ENCODE data around the gene PITPNM1.
A peak's percentile ranks its signal among the peaks of the same experiment; 100 is the strongest.
"Not testable (repeated sequence)": the region's sequence is repeated elsewhere in the genome, so short reads cannot be mapped to it uniquely, and the experiment has no call there.

The PITPNM1 gene

DNA sequence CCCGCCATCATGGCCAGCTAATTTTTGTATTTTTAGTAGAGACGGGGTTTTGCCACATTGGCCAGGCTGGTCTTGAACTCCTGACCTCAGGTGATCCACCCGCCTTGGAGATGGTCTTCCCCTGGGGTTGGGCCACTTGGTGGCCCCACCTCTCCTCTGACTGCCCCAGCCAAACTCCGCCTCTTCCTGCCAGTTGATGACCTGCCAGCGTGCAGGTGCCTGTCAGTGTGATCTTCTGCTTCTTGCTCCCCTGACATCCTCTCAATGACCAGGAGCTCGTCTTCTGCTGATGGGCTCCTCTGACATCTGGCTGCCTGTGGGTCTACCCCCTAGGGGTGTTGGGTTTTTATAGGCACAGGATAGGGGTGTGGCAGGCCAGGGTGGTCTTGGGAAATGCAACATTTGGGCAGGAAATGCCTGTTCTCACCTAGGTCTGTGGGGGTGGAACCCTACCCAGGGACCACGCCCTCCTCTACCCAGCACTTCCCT, 19.2 kb downstream of the PITPNM1 start:
- DNase-seq: peak; percentile 37

DNA sequence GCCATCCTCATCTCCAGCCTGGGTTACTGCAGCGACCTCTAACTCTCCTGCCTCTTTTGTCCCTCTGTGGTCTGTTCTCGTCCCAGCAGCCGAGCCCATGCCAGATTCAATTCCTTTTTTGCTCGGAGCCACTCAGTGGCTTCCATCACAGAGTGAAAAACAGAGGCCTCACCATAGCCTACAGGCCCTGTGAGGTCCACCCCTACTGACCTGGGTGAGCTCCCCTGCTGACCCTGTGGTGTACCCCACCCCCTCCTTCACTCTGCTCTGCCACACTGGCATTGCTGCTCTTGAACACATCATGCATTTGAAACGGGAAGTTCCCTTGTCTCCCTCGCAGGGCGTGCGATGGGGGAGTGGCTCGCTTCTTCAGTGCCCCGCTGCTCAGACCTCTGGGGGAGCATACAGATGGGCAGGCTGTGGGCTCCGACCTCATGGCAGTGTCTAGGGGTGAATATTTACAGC, 20.3 kb downstream of the PITPNM1 start:
- peak; percentile 70 for DNase-seq

DNA sequence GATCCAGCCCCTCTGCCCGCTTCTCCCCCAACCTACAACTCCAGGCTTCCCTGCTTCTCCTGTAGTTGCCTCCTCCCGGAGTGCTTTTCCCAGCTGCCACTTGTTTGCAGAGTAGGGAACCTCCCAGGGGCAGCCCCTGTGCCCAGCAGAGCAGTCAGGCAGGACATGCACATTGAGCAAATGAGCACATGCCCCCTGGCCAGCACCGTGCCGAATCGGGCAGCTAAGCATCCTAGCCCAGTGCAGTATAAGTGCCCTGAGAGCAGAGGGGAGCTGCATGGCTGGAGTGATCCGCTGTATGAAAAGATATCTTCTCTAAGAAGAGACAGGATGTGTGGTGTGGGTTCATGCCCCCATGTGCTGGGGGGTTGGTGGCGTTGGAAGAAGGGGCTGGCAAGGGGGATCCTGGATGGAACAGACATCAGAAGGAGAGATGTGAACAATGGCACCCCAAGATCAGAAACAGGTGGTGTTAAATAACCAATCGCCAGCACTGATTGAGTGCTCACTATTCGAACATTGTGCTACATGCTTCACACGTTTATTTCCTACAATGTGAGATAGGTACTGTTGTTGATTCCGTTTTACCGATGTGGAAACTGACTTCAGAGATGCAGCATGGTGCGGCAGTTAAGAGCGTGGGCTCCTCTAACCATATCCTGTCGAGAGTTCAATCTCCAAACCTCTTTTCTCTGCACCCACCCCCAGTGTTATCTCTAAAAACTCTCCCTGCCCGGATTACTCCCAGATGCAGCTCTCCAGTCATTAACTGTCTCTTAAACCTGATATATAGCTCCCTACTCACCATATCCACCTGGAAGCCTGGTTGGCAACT, 21.1 kb downstream of the PITPNM1 start:
- peak; percentile 56 for DNase-seq

DNA sequence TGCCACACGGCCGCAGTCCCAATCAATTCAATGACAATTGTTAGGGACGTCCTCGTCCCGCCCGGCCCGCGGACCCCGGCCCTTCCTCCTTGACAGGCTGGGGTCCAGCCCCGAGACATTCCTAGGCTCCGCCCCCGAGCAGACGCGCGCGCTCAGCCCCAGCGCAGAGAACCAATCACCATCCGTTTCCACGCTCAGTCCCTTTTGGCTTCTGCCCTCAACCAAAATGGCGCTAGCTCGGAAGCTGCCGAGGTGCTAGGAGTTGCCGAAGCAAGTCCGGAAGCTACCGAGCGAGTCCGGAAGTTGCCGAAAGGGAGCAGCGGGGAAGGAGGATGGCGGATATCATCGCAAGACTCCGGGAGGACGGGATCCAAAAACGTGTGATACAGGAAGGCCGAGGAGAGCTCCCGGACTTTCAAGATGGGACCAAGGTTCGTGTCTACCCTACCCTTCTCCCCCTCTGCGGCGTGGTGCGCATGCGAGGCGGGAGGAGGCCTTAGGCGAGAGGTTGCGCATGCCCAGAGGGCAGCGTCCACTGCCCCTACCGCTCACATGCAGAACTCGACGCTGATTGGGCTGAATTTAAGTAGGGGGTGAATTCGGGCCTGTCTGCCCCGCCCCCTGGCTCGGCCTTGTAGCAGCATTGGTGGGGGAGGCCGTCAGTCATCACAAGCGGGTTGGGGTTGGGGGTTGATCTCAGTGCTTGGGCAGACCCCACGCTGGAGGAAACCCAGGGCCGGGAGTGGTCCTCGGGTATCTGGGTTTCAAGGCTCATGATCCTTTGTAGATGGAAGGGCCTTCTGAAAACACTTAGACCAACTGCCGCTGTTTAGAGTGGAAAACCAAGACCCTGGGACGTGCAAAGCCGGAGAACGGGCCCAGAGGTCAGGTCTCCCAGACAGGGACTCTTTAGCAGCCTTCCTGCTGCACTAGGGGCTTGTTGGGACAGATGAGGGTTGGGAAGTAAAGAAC, 22.1 kb downstream of the PITPNM1 start, which contains the start of gene AIP:
AIP (plus strand) TSS at position 200 of the 972 bp plus-strand sequence; CDS start at position 333, 133 bp downstream.
- peak; percentile 98 for DNase-seq

DNA sequence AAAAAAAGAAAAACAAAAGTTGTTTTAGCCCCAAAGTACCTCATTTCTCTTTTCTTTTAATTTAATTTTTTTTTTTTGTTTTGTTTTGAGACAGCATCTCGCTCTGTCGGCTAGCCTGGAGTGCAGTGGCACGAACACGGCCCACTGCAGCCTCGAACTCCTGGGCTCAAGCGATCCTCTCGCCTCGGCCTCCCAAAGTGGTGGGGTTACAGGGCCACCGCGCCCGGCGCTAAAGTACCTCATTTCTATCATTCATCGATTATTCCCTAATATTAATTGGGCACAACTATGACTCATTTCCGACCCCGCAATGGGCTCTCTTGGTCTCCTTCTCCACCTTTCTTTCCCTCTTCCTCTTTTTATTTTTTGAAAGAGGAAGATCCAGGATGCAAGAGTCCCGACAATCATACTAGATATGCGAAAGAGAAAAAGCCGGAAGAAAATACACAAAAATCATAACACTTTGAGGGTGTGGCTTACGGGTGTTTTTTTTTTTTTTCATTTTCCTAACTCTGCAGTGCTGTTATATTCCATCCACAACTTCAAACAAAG, 22.8 kb downstream of the PITPNM1 start:
- no peak for DNase-seq

DNA sequence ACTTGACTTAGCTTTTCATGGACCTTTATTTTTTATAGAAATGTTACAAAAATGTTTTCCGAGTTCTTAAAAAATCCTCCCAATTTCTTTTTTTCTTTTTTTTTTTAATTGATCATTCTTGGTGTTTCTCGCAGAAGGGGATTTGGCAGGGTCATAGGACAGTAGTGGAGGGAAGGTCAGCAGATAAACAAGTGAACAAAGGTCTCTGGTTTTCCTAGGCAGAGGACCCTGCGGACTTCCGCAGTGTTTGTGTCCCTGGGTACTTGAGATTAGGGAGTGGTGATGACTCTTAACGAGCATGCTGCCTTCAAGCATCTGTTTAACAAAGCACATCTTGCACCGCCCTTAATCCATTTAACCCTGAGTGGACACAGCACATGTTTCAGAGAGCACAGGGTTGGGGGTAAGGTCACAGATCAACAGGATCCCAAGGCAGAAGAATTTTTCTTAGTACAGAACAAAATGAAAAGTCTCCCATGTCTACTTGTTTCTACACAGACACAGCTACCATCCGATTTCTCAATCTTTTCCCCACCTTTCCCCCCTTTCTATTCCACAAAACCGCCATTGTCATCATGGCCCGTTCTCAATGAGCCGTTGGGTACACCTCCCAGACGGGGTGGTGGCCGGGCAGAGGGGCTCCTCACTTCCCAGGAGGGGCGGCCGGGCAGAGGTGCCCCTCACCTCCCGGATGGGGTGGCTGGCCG, 27.7 kb downstream of the PITPNM1 start:
- DNase-seq: not testable (repeated sequence)

DNA sequence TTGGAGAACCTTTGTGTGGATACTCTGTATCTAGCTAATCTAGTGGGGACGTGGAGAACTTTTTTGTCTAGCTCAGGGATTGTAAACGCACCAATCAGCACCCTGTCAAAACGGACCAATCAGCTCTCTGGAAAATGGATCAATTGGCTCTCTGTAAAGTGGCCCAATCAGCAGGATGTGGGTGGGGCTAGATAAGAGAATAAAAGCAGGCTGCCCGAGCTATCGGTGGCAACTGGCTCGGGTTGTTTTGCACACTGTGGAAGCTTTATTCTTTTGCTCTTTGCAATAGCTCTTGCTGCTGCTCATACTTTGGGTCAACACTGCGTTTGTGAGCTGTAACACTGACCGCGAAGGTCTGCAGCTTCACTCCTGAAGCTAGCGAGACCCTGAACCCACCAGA, 28.5 kb downstream of the PITPNM1 start:
- not testable (repeated sequence) for DNase-seq

DNA sequence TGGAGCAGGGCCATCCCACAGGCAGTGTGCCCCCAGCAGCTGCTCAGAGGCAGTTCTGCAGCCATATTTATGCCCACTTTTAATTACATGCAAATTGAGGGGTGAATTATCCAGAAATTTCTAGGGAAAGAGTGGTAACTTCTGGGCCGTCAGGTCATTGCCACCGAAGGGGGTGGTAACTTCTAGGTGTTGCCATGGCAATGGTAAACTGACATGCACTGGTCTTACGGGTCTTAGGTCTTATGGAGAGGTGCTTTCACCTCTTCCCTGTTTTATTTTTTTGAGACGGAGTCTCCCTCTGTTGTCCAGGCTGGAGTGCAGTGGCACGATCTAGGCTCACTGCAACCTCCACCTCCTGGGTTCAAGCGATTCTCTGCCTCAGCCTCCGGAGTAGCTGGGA, 32.3 kb downstream of the PITPNM1 start:
- no peak for DNase-seq

DNA sequence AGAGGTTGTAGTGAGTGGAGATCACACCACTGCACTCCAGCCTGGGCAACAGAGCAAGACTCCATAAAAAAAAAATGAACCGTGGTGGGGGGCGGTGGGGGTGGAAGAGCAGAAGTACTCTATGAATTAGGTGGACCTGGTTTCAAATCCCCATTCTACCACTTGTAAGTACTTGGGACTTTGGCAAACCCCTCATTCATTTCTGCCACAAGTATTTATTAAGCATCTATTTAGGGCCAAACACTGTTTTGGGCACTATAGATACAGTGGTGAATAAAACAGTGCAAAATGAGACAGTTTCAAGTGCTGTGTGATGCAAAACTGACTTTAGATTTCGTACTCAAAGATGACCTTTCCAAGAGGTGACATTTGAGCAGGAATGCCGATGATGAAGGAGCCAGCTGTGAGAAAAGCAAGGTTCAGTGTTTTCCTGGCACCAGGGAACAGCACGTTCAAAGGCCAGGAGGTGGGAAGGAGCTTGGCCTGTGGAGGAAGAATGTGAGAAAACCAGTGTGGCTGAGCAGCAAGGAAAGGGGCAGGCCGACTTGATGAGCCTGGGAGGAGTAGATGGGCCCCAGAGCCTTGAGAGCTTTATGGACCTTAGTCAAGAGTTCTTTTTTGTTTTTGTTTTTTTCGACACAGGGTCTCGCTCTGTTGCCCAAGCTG, 34.7 kb downstream of the PITPNM1 start:
- no peak for DNase-seq

DNA sequence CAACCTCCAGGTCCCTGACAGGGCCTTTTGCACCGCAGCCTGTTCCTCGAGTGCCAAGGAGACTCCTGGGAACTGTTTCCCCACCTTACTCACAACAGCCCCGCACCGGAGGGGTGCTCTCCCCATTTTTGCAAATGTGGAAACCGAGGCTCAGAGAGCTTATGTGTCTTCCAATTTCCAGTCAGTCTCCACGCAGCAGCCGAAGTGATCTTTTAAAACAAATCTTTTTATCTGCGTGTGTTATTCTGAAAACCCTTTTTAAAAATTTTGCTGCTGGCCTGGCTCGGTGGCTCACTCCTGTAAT, 35.7 kb downstream of the PITPNM1 start:
- no peak for DNase-seq

DNA sequence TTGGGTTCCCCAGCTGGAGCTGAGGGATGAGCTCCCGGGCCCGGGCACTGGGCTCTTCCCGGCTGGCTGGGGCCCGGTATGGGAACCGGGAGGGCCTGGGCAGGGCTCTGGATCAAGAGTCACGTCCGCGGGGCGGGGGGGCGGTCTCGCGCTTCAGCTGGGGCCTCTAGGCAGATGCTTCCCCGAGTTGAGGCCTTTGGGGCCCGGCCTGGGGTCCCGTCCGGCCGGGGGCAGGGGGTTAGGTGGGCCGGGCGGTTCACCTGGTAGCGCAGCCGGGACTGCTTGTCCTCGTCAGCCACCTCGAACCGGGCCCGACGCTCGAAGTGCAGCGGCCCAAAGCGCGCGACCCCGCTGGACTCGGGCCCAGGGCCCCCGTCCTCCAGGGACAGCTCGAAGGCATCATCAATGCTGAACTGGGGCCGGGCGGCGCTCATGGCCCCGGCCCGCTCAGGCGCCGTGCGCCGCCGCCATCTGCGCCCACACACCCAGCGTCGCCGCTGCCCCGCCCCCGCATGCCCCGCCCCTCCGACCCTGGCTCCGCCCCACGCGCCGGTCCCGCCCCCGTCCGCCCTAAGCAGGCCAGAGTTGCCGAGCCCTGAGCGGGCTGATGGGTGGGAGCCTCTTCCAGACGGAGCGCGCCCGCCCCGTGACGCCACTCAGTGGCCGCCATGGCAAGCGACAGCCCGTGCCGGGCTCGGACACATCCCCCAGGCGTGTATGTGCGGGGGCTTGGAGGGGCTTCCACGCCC, 36.2 kb downstream of the PITPNM1 start, which contains the start of gene TMEM134:
TMEM134 (minus strand) TSS at position 493 of the 749 bp plus-strand sequence; CDS start at position 434, 59 bp downstream.
- peak; percentile 90 for DNase-seq

DNA sequence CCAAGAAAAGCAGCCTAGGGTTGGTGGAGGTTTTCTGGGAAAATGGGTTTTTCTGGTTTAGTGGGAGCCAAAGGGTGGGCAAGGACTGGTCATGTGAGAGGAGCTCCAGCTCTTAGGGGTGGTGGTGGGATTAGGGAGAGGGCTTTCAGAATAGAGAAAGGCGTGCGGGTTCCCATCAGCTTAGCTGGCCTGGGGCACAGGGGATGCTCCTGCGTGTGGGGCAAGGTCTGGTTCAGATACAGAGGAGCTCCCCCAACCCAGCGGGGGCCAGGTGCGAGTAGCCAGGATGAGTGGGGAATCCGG, 36.8 kb downstream of the PITPNM1 start:
- DNase-seq: no peak

DNA sequence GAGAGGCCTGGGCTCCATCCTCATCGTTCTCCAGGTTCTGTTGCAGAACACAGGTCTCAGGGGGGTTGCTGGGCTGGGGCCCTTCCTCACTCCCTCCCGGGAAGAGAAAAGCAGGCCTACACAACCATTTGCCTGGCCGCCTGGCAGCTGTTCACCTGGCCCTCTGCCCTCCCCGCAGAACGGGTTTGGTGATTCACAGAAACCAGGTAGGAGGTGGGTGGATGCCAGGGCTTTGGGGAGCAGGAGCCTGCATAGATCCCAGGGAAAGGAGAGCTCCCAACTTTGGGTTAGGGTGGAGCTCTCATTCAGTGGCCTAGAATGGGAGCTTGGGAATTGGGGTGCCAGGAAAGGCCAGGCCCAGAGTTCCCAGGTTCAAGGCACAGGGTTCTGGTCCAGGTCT, 37.1 kb downstream of the PITPNM1 start:
- DNase-seq: peak; percentile 41

DNA sequence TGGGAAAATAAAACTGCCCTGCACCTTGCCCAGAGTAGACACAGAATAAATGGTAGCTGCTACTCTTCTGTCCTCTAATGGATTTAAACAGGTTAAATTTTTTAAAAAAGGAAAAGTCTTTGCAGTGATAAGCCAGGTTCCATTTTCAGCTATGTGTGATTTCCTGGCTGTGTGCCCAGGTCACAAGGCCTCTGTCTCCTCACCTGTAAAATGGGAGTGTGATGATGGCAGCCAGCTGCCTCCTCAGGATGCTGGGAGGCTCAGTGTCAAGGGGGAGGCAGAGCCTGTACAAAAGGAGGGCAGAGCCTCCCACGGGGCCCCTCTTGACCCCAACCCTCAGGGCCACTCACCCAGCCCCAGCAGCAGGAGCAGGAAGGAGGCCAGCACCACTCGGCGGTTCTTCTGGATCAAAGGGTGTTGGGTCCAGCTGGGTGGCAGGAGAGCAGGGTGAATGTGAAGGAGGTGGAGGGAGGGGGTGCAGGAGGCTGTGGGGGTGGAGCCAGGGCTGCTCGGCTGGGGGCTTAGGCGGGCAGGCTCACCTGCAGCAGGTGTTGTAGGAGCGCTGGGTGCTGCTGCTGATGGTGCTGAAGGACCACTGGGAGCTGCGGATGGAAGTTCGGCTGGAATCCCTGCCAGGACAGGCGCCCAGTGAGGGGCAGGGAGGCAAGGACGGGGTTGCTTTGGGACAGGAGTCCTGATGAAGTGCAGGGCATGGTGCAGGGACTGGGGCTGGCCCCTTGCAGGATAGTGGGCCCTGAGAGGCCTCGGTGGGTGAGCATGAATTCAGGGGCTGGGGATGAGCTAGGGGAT, 38.0 kb downstream of the PITPNM1 start:
- DNase-seq: no peak

DNA sequence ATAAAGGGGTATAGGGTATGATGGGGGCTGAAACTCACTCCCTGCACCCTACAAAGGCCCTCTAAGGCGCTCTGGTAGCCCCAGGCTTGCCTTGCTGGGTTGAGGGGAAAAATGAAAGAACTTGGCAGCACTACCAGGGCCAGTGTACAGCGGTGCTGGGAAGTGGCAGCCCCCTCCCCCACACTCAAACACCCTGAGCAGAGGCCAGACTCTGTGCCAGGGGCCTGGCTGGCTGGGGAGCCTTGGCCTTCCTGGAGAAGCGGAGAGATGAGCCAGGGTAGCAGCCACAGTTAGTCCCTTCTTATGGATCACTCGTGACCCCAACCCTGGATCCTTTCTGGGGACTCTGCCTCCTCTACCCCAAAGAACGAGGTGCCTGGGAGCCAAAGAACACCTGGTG, 38.8 kb downstream of the PITPNM1 start:
- no peak for DNase-seq

DNA sequence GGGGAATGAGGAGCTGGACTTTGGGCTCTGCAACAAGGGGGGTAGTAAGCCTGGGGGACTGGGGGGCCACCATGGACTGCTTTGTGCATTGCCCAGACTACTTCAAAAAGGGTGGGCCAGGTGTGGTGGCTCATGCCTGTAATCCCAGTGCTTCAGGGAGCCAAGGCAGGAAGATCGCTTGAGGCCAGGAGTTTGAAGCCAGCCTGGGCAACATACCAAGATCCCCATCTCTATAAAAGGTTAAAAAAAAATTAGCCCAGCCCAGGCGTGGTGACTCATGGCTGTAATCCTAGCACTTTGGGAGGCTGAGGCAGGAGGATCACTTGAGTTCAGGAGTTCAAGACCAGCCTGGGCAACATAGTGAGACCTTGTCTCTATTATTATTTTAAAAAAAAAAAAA, 39.6 kb downstream of the PITPNM1 start:
- not testable (repeated sequence) for DNase-seq

DNA sequence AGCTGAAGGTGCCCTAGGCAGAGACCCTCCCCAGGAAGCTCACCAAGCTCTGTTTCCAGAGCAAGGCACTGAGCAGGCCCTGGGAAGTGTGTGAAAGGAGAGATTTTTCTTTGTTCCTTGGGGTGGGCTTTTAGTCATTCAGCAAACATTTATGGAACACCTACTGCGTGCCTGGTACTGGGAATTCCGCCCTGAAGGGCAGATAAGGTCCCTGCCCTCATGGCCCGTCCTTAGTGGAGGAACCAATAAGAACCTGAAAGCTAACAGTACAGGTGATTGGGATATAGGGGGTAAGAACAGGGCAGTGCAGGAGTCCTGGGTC, 40.0 kb downstream of the PITPNM1 start:
- DNase-seq: no peak

DNA sequence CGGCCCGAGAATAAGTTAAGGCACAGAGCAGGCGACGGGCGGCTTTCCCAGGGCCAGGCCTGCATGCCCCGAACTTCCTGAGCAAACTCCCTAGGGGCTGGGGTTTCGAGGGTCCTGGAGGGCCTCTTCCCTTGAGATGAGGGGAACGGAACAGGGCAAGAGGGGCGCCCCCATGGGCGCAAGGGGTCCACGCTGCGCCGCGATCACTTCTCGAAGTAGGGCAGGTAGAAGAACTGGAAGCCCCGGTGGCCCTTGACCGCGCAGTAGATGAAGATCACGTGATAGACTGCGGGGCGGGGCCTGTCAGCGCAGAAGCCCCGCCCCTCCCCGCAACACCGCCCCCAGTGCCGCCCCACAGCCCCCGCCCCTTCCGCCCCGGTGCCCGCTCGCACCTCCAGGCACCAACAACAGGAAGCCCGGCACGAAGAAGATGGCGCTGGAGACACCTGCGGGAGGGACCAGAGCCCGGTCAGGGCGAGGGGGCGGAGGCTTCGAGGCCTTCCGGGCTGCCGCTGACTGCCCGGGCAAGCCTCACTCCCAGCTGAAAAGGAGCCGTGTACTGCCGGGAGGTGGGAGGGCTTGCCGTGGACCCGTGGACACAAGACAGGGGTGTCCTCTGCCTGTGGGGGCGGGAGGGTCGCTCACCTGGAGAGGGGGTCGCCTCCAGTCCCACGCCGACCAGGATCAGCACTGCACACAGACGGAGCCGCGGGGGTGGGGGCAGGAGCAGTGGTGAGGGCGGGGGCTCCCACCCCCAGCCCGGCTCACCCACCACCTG, 40.6 kb downstream of the PITPNM1 start:
- peak; percentile 90 for DNase-seq

DNA sequence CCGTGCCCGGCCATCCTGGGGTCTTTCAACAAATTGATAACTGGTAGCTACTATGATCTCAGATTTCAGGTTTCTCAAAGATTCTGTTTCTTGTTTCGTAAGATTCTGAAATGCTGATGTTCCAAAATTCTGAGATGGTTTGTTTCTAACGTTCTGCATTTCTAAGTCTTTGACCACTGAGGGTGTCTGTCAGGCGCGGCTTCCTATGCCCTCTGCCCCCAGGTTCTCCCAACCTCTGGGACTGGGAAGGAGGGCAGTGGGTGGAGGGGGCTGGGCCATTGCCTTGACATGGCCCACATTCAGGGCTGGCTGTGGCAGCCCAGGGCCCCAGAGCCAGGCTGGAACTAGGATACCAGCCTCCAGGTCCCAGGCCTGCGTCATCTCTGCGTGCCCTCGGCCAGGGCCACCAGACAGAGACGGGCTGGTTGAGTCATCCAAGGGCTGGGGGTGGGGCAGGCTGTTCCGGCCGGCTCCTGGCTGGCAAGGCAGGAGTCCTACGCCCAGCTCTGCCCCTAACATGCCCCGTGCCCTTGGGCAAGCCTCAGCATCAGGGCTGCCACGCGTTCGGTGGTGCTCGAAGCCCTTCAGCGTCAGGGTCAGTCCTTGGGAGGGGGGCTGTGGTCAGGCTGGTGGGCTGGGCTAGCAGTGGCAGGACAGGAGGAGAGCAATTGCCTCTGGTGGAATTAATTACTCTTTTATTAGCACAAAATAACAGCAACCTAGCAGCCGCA, 41.3 kb downstream of the PITPNM1 start:
- DNase-seq: no peak
